Astrocyte of the cerebellum (primary cell): Measurements from ENCODE around the gene PPM1E.
"Not testable (repeated sequence)": the region's sequence is repeated elsewhere in the genome, so short reads cannot be mapped to it uniquely, and the experiment has no call there.

Experiments
- DNase-seq: peaks from one replicate; pipeline ENCODE4 v3.0.0-alpha.2; 2011; ENCODE audit warnings: low read depth
- H3K4me3 ChIP-seq: 2 replicates; pipeline ENCODE4 v1.5.1; 2011; ENCODE audit warnings: mild to moderate bottlenecking, low read depth, low read length, moderate library complexity
- CTCF ChIP-seq: IDR thresholded peaks from 2 replicates; pipeline ENCODE4 v1.5.1; 2012; ENCODE audit warnings: low read length, low read depth, moderate library complexity, mild to moderate bottlenecking; ENCODE audit errors: missing control alignments
- in situ Hi-C: cut with HindIII; loops from 2 replicates; pipeline ENCODE4 v1.10.0; 2017; ENCODE audit warnings: low sequenced_read_pairs

The PPM1E gene

GRCh38 chr17:58829172-58829637, 73.6 kb downstream of the PPM1E start:
- no peak overlapping the region for H3K4me3 ChIP-seq
- in situ Hi-C loops: no loop called here
- no peak for TF ChIP-seq CTCF
- DNase-seq: no peak

GRCh38 chr17:58831780-58832179, 76.1 kb downstream of the PPM1E start:
- no peak for TF ChIP-seq CTCF
- no peak overlapping the region for H3K4me3 ChIP-seq
- no peak for DNase-seq
- in situ Hi-C loops: no loop called here

GRCh38 chr17:58832514-58832913, 76.9 kb downstream of the PPM1E start:
- TF ChIP-seq CTCF: no peak
- in situ Hi-C loops: no loop called here
- no peak overlapping the region for H3K4me3 ChIP-seq
- no peak for DNase-seq

GRCh38 chr17:58837699-58838098, 82.0 kb downstream of the PPM1E start:
- no peak overlapping the region for H3K4me3 ChIP-seq
- DNase-seq: no peak
- in situ Hi-C loops: no loop called here
- no peak for TF ChIP-seq CTCF

GRCh38 chr17:58840820-58841612, 85.4 kb downstream of the PPM1E start:
- no peak overlapping the region for H3K4me3 ChIP-seq
- in situ Hi-C loops: no loop called here
- DNase-seq: no peak
- no peak for TF ChIP-seq CTCF

- DNase-seq, H3K4me3 ChIP-seq, in situ Hi-C loops: not testable (repeated sequence)
These were observed 90.8 kb downstream of the PPM1E start for GRCh38 chr17:58846413-58846812.

- H3K4me3 ChIP-seq, in situ Hi-C loops, DNase-seq: not testable (repeated sequence)
These were observed 94.5 kb downstream of the PPM1E start for GRCh38 chr17:58850106-58850505.
